GM18505 (cell line): ENCODE data around the gene UBE3D.
"Not testable (repeated sequence)": the region's sequence is repeated elsewhere in the genome, so short reads cannot be mapped to it uniquely, and the experiment has no call there.

Experiments
- ATAC-seq: cut with Tn5 transposase; IDR thresholded peaks from one replicate; pipeline ENCODE4 v1.9.1; 2021; ENCODE audit not compliant: unreplicated experiment
- POLR2A ChIP-seq: IDR thresholded peaks from 4 replicates; pipeline ENCODE4 v1.6.1; 2011; ENCODE audit warnings: borderline replicate concordance; ENCODE audit not compliant: insufficient read depth, insufficient read length; ENCODE audit errors: extremely low read depth

UBE3D gene

GRCh38 chr6:83042467-83043053 lies 23.1 kb downstream of the UBE3D start:
- no peak for ATAC-seq
- no peak for TF ChIP-seq POLR2A

GRCh38 chr6:83038246-83038645 lies 27.4 kb downstream of the UBE3D start:
- ATAC-seq = no peak
- TF ChIP-seq POLR2A = no peak

- no peak for TF ChIP-seq POLR2A
- ATAC-seq = no peak
Observed at GRCh38 chr6:83031689-83032088, 34.0 kb downstream of the UBE3D start.

GRCh38 chr6:83019741-83020140 lies 45.9 kb downstream of the UBE3D start:
- no peak for TF ChIP-seq POLR2A

GRCh38 chr6:83011131-83011530 lies 54.5 kb downstream of the UBE3D start:
- not testable (repeated sequence) for ATAC-seq

More at GRCh38 chr6:83019741-83020140, 45.9 kb downstream of the UBE3D start:
- ATAC-seq = no peak

- no peak for TF ChIP-seq POLR2A
Observed at GRCh38 chr6:83008626-83009025, 57.0 kb downstream of the UBE3D start.

GRCh38 chr6:83006270-83006905 lies 59.3 kb downstream of the UBE3D start:
- no peak for ATAC-seq
- no peak for TF ChIP-seq POLR2A

More at GRCh38 chr6:83008626-83009025, 57.0 kb downstream of the UBE3D start:
- ATAC-seq = no peak

GRCh38 chr6:82996156-82996555 lies 69.5 kb downstream of the UBE3D start:
- no peak for ATAC-seq
- TF ChIP-seq POLR2A = no peak

- TF ChIP-seq POLR2A = no peak
- no peak for ATAC-seq
Observed at GRCh38 chr6:82995066-82995465, 70.6 kb downstream of the UBE3D start.

GRCh38 chr6:82989736-82990290 lies 75.8 kb downstream of the UBE3D start:
- TF ChIP-seq POLR2A = no peak
- ATAC-seq = no peak

GRCh38 chr6:82988930-82989351 lies 76.7 kb downstream of the UBE3D start:
- ATAC-seq = no peak
- TF ChIP-seq POLR2A = no peak

- ATAC-seq = no peak
- no peak for TF ChIP-seq POLR2A
Observed at GRCh38 chr6:82987951-82988350, 77.7 kb downstream of the UBE3D start.

- no peak for TF ChIP-seq POLR2A
- no peak for ATAC-seq
Observed at GRCh38 chr6:82987416-82987815, 78.2 kb downstream of the UBE3D start.

GRCh38 chr6:82984720-82985119 lies 80.9 kb downstream of the UBE3D start:
- no peak for ATAC-seq
- no peak for TF ChIP-seq POLR2A

- TF ChIP-seq POLR2A = no peak
- no peak for ATAC-seq
Observed at GRCh38 chr6:82980086-82980485, 85.6 kb downstream of the UBE3D start.

- ATAC-seq = no peak
Observed at GRCh38 chr6:82979657-82980056, 86.0 kb downstream of the UBE3D start.

More at GRCh38 chr6:82979657-82980056, 86.0 kb downstream of the UBE3D start:
- no peak for TF ChIP-seq POLR2A
